ENCODE data around the gene GPC6.
A peak's percentile ranks its signal among the peaks of the same experiment; 100 is the strongest.

GPC6 gene

DNA sequence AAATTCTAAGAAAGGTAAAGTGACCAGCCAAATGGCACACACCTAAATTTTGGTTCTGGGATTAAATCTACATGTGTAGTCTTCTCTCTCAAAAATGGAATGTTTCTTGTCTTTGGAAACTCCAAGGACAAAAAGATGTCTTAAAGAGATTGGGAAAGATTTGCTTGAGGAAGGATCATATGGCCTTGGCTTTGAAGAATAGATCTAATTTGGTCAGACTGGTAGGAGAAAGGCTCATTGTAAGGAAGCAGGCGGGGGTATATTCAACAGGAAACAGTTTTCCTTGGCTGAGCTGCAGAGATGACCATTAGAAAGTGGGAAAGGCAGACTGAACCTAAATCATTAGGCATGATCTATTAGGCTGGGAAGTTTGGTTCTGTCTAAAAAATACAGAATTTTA lies 887.6 kb downstream of the GPC6 start:
- DNase-seq (ENCODE audit: low read depth), result no peak

- no peak for DNase-seq (ENCODE audit: low read depth)
These were observed 888.4 kb downstream of the GPC6 start for GRCh38 chr13:94115054-94115453.

GRCh38 chr13:94119360-94119936 lies 892.8 kb downstream of the GPC6 start:
- no peak for DNase-seq (ENCODE audit: low read depth)

DNA sequence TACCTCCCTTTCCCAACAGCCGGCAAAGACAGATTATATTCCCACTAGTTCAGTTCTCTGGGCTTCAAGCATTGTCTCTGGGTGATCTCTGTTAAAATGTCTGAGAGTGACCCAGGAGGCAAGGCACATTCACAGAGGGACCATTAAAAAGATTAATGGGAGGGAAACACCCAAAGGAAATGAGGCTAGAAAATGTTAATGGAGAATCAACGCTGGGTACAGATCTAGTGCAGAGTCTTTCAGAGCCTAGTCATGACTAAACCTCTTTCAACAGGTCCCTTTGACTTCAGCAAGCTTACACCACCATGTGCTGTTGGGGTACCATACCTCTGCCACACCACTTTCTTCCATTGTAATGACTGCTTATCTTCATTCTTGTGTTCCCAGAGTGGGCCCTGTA lies 894.3 kb downstream of the GPC6 start:
- peak; percentile 4 for DNase-seq (ENCODE audit: low read depth)

DNA sequence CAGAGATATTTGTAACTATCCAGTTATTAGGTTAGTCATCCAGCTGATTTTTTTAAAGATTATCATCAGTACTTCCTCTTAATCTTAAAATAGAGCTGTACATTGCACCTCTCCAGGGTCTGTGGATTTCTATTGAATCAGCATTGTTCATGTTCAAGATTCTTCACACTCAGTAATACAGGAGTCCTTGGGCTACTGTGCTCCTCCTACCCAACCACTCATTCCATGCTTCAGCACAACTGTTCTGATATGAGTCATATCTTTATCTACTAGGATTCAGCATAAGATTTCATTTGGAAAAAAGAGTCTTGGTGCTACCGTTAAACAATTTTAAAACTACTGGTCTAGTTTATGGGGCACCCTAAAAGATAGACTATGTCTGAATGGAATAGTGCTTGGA lies 895.1 kb downstream of the GPC6 start:
- DNase-seq (ENCODE audit: low read depth), result peak; percentile 88

DNA sequence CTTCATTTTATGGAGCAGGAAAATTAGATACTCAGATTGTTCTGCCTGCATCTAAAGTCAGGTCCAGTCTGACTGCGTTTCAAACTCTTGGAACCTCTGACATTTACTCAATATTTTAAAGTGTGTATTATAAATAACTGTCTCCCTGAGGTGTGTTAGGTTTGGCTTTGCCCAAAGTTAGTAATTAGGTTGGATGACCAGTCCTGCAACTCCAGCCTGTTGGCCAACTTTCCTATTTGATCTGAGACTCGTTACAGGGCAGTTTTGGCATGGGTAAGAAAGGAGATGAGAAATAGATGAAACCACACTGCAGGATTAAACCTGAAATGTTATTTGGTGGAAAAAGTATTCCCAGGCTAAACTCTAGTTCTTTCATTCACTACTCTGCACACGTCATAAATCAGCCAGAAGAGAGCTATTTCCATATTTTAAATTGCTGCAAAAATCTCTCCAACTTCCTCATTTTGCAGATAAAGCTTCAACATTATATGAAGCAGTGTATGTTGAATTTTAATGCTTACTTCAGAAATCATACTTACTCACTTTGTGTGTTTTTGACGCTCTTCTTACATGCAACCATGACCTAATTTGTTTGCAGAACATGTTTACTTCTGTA lies 895.8 kb downstream of the GPC6 start:
- DNase-seq (ENCODE audit: low read depth), result no peak

- peak; percentile 59 for DNase-seq (ENCODE audit: low read depth)
These were observed 897.0 kb downstream of the GPC6 start for GRCh38 chr13:94123557-94123956.

DNA sequence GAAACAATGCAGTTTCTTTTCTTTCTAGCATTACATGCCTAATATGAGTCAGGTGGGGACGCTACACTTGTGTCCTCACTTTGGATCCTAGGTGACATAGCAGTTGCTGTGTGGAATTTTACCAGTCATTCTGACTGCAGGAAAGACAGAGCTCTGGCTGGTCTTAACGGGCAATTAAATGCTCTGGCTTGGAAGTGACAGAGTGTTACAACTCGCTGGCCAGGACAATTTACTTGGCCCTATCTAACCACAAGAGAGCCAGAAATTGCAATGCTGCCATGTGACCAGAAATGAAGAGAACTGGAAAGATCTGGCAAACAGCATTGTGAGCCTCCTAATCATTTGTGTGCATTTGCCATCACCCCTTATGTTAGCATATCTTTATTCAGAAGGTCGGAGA lies 901.8 kb downstream of the GPC6 start:
- DNase-seq (ENCODE audit: low read depth), result no peak

DNA sequence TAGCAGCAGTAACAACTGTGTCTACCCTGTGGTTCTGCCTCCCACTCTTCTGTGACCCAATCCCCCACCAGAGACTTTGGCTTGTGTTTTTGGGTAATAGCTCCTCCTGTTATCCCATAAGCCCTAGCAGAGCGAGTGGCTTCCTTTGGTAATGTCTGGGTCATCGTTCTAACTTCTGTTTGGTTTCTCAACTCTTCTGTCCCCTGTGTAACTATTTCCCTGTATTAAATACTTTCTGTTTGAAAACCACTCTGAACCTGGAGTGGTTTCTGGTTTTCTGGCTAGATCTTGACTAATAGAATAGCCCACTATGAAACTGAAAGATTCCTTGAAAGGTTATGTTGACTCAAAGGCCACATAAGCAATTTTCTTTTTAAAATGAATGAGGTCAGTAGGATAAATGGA lies 902.9 kb downstream of the GPC6 start:
- no peak for DNase-seq (ENCODE audit: low read depth)

DNA sequence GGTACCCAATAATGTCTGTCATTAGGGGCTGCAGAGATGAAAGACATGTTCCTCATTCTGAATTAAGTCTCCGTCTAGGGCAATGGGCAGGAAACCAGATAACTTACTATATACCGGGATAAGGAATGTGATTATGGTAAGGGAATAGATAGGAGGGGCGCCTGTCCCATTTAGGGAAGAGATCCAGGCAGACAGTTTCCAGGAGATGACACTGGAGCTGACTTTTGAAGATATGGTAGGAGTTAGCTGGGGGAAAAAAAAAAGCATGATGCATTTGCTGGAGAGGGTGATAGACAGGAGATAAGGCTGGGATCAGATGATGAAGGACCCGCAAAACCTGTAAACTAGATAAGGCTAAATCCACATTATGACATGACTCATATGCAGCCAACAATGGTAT lies 912.2 kb downstream of the GPC6 start:
- peak; percentile 32 for DNase-seq (ENCODE audit: low read depth)

DNA sequence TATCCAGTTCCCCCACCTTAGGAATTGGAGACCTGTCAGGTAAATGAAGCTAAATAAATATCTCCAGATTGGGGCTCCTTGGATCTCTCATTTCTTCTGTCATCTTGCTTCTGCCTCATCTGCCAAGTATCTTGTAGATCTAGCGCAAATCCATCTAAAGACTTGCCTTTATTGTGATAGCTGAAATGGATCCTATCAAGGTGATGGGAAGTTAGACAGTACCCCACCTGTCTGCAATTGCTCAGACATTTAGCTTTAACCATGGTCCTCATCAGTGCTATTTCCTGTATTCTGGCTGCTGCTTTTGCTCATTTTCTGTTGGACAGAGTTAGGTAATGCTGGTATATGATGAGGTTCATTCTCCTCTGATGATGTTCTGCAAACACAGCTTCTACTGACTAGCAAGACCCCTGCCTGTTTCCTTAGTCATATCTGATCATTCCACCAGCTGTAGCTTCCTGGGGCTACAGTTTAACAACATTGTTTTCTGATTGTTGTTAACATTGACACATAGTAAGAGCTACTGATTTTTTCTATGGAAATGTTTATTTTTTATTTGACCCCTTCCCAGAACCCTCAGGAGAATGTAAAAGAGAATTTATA lies 912.9 kb downstream of the GPC6 start:
- DNase-seq (ENCODE audit: low read depth), result peak; percentile 37

DNA sequence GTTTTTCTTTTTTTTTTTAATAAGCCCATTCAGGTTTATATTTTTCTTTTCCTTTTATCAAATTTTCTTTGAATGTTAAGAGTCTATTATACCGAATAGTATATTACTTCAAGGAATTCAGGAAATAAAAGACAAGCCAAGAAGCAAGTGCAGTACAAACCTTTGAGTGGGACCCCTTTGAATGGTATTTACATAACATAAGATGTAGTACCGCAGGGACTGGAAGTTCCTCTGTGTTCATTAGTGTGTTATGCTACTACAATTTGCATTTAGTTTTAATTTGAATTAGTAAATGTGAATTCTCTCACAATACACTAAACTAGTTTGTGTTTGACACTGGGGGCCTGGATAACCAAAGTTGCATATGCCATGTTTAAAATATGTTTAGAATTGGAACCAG lies 913.4 kb downstream of the GPC6 start:
- no peak for DNase-seq (ENCODE audit: low read depth)

DNA sequence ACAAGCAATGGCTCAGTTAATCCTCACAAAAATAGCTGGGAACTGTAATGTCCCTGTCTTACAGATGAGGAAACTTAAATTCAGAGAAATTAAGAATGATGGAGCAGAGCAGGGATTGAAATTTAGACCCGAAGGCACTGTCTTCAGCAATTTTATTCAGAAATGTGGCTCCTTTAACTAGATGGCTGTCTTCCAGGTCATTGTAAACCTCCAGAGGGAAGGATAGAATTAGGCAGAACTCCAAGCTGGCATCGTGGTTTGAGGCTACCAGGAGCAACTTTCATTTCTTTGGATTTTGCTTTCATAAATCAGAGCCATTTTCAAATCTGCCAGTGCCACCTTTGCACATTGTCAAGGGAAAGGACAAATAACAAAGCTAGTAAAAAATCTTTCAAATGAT lies 913.9 kb downstream of the GPC6 start:
- no peak for DNase-seq (ENCODE audit: low read depth)

GRCh38 chr13:94143624-94144350 lies 917.2 kb downstream of the GPC6 start:
- DNase-seq (ENCODE audit: low read depth), result no peak

DNA sequence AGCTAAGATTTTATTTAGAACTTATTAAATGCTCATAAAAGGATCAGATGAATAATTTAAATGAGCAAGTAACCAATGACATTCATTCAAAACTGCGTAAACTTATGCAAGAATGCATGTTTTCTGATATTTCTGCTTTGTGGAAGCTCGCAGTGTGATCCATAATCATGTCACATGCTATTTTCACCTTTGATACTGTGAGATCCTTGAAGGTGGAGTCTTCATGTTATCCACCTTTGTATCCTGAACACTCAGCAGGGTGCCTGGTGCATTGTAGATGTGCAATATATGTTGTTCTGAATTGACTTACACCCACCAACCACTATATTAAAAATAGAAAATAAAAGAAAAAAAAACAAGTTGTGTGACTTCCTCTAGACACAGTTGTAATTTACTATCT lies 919.4 kb downstream of the GPC6 start:
- DNase-seq (ENCODE audit: low read depth), result no peak

- DNase-seq (ENCODE audit: low read depth), result no peak
These were observed 927.0 kb downstream of the GPC6 start for GRCh38 chr13:94153586-94153985.

DNA sequence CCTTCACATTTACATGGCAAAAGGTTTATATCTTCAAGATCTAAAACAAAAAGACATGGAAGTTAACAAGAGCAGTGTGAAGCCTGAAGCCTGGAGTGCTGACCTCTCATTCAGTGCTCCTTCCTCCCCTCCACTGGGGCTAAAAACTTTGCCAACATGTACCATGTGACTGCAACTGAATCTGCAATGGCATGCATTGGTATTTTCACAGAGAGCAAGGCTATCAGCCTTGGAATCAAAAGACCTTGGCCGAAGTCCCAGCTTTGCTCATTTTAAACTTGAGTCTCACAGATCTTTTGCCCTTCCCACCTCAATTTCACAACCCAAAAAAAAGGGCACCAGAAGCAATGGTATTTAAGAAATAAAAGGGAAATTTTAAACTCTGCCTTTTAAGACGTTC lies 927.8 kb downstream of the GPC6 start:
- peak; percentile 80 for DNase-seq (ENCODE audit: low read depth)

DNA sequence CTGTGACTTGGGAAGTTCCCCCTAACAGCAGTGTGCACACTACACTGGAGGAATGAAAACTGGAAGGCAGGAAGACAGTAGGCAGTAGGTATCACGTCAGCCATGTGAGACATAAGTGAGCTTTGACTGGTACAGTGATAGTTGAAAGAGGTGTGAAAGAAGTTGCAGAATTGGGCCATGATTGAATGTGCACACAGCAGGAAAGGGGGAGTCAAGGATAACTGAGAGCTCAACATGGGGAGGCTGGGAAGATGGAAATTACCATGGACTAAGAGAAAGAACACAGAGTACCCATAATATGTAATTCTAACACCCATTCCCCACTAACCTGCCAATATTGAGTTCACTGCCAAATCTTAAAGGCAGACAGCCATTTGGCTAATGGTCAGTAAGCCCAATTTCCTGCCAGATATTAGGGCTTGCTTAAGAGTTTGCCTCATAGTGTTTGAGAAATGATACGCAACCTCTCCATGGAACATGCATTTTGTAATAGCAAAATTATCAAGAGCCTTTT lies 931.2 kb downstream of the GPC6 start:
- DNase-seq (ENCODE audit: low read depth), result peak; percentile 83

DNA sequence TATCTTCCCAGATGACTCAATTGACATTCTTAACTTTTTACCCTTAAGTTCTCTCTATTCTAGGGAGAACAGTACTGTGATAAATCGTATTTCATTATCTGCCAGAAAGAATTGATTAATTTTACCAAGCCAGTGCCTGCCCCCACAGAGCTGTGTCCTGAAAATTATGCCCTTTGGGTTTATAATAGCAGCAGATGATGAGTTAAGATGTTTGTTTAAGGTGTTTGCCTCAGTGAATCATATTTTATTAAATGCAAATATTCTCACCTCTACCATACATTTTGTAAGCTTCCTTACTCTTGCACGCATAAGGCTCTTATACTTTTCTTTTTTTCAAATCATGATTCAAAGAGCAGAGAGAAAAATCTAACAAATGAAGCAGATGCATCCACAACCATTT lies 934.3 kb downstream of the GPC6 start:
- DNase-seq (ENCODE audit: low read depth), result no peak

GRCh38 chr13:94162289-94162688 lies 935.7 kb downstream of the GPC6 start:
- no peak for DNase-seq (ENCODE audit: low read depth)

DNA sequence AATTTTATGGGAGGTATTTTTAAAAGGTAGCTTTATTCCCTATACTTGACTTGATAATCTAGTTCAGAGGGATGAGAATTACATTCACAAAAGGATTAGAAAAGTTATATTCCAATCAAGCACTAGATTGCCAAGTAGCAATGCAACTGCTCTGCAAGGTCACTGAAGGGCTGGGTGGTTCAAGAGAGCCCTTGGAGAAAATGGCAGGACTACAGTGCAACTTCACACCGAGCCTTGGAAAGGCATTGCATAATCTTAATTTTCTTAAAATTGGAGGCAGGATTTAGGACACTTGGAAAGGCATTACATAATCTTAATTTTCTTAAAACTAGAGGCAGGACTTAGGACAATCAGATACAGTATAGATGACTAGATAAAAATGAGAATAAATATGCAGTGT lies 936.9 kb downstream of the GPC6 start:
- DNase-seq (ENCODE audit: low read depth), result no peak

- DNase-seq (ENCODE audit: low read depth), result peak; percentile 40
These were observed 942.3 kb downstream of the GPC6 start for GRCh38 chr13:94168783-94169453.
